IPS DF 4.7 (cell line): ENCODE measurements around the gene KCTD2.
"Not testable (repeated sequence)": the region's sequence is repeated elsewhere in the genome, so short reads cannot be mapped to it uniquely, and the experiment has no call there.

ENCODE experiments used
- DNase-seq: peaks from one replicate; pipeline ENCODE4 v3.0.0-alpha.2; 2013; ENCODE audit warnings: low spot score; ENCODE audit errors: extremely low read depth

Gene KCTD2

DNA sequence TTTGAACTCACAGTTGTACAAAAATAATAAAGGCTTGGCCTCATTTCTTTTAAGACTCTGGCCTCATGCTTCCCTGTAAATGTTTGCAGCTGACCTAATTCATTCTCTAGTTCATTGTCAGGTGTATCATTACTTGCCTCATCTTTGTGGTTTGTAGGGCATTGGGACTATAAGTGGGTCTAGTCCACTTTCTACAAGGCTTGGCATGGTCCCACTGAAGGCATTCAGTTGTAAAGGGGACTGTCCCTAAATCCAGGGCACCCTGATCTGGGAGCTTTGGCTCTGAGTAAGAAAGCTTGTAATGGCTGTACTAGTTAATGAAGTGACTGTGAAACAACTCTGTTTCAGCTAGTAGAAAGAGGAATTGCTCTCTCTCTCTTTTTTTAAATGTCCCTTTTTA lies 2.7 kb downstream of the KCTD2 start:
- no peak for DNase-seq

DNA sequence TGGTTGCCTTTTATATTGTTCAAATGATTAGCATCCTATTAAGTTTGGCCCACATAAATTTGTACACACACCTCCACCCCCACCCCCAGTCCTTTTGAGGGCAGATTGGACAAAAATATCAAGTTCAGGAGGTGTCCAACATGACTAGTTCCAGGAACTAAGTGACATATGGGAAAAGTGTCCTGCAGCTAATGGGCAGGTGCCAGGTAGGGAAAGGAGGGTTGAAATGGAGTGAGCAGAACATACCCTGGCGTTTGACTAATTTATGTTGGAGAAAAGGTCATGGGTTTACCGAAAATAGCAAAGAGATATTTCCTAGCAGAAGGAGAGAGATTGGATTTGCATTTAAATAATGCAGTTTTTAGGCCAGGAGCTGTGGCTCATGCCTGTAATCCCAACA lies 4.9 kb downstream of the KCTD2 start:
- DNase-seq, result no peak

DNA sequence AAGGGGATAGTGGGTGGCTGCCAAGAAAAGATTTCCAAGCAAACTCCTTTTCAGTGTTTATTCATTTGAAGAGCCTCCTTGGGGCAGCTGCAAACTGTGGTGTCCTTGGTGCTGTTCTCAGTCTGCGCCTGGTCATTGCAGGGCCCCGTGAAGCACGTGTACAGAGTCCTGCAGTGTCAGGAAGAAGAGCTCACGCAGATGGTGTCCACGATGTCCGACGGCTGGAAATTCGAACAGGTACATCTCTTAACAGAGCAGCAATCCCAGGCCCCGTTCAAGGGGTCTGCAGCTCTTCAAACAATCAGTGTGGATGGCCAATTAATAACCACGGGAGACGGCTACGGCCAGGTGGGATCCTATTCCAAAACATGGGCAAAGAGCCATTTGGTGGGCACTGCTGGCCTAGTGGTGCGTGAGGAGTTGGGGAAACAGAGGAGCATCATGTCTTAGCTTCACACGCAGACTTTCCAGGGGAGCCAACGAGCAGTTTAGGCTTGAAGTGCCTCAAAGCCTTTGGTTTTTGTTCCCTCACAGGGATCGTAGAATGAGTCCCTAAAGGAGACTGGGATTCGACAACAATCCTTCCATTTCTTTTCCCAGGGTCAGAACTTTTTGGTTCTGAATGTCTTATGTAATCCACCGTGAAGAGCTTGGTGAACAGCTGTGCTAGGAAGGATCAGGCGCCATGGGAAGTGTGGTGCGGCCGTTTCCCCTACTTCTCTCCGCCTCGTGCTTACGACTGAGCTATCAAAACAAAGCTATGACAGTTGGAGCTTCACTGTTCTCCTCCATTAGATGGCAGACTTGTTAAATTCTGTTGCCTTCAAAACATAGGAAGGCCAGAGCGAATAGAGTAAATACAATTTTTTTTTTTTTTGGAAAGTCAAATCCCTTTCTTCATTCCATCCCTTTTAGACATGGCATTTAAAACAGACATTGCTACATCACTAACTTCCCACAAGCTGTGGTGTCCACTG lies 12.6 kb downstream of the KCTD2 start:
- DNase-seq, result no peak

- no peak for DNase-seq
Observed at GRCh38 chr17:75060434-75061054, 13.5 kb downstream of the KCTD2 start.

DNA sequence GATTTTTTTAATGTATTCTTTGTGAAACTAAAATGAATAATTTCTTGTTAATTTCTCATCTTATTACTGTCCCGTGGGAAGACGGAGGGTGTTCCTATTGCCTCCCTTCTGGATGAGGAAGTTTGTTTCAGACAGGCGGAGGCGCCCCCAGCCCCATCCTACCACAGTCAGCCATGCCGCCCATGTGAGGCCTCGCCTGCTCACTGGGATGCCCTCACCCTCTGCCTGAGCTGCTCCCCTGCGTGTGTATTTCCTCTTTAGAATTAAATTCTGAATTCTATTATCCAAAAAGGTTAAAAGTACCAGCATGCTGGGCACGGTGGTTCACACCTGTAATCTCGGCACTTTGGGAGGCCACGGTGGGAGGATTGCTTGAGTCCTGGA lies 14.0 kb downstream of the KCTD2 start:
- no peak for DNase-seq

GRCh38 chr17:75061618-75062017 lies 14.6 kb downstream of the KCTD2 start:
- DNase-seq, result no peak

- DNase-seq, result no peak
Observed at GRCh38 chr17:75063201-75063600, 16.2 kb downstream of the KCTD2 start.

GRCh38 chr17:75063626-75064025 lies 16.6 kb downstream of the KCTD2 start:
- DNase-seq, result no peak

DNA sequence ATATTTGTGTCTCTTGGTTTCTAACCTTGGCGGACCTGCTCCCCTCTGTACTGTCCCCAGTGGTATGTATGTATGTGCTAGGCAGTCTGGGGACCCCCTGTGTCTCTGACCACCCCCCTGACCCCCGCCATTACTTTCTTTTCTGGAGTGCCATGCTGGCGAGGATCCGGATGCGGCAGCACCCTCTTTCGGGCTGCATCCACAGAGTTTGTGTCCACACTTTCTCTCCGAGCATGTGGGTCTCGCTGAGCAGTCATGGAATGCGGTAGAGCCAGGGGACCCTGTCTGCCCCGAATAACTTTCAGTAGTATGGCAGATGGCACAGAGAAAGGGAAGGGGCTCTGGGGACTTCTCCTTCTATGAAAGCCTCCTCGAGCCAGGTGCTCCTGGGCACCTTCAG lies 17.0 kb downstream of the KCTD2 start:
- no peak for DNase-seq

GRCh38 chr17:75064460-75064859 lies 17.4 kb downstream of the KCTD2 start:
- no peak for DNase-seq

DNA sequence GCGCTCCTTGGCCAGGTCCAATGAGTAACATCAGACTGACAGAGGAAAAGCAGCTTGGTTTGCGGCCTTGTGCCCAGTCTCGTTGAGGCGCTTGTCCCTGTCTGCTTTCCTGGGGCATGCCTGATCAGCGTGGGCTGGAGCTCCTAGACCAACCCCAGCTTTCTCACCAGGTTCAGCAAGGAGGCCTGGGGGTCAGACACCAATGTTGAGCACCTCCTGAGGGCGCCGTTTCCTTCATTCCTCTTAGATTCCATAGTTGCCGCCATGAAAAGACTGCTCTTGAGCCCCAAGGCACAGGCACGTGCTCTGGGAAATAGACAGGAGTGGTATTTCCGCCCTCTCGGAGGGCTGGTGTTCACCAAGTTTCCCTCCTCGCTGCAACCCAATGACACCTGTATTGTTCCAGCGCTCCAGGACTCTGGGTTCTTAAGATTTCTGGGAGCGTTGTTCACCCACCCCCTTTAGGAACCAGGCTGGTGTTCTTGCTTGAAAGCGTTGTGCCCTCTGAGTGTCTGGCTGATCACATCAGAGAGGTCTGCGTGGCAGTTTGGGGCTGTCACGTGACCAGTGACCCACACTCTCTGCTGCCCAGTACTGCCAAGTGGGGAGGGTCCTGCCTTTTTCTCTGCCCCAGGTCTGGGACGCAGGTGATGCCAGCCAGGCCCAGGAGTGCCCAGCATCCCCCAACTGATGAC lies 18.0 kb downstream of the KCTD2 start:
- DNase-seq, result no peak

DNA sequence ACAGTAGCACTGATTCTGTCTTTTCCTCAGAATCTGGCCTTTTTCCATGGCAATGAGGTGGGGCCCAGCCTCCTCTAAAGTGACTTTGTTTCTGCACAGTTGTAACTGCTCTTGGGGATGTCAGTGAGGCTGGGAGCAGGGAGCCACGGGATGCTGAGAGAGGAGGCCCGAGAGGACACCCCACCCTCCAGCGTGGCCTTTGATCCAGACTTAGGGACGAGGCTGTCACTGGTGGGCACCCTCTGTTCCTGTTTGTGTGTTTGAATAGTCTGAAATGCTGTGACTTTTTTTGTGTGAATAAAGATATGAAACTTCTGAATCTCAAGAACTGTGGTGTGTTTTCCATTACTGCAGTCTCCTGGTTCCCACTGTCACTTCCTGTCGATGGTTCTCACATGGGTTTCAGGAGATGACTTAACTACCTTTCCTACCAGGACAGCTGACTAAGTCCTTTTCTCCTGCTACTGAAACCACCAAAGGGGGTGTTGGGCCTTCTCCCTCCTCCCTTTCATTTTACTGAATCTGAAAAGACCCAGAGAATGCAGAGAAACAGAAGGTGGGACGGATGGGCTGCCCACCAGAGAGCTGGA lies 18.6 kb downstream of the KCTD2 start:
- no peak for DNase-seq

GRCh38 chr17:75067856-75068255 lies 20.8 kb downstream of the KCTD2 start:
- no peak for DNase-seq

GRCh38 chr17:75068750-75069149 lies 21.7 kb downstream of the KCTD2 start:
- DNase-seq, result no peak

DNA sequence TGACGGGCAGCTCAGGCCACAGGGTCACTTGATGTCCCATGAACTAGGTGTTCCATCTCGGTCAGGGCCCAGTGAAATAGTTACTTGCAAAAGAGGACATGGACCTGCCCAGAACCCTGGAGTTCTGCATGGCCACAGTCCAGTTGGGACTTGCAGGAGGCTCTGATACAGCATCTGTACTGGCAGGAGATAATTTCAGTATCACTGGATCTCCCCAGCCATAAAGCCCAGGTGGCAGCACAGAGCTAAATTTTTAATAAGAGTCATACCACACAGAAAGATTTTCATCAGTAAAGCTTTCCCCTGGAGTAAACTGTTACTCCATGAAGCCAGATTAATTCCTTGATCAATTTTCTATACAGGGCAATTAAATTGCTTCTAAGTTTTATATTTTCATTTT lies 22.8 kb downstream of the KCTD2 start:
- no peak for DNase-seq

DNA sequence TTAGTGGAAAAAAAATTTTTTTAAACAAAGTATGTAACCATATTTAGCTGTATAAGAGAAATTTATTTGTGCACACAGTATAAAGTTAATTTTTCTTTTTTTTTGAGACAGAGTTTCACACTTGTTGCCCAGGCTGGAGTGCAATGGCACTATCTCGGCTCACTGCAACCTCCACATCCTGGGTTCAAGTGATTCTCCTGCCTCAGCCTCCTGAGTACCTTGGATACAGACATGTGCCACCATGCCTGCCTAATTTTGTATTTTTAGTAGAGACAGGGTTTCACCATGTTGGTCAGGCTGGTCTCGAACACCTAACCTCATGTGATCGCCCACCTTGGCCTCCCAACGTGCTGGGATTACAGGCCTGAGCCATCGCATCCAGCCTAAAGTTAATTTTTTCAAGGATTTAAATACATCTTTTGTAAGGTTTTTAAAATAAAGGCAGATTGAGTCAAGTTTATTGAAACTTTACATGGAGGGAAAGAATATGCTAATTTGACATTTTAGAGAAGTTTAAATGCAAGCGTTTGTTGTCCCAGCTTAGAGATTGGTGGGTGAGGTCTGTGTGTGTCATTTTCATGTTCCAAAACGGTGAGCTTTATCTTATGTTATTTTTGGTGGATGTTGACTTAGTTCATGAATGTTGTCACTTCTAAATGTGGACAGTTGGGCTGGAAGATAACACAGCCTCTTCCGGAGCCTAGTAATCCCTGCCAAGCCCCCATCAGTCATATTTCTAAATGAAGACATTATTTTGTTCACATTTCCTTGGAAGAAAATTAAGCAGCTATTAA lies 24.6 kb downstream of the KCTD2 start:
- not testable (repeated sequence) for DNase-seq

DNA sequence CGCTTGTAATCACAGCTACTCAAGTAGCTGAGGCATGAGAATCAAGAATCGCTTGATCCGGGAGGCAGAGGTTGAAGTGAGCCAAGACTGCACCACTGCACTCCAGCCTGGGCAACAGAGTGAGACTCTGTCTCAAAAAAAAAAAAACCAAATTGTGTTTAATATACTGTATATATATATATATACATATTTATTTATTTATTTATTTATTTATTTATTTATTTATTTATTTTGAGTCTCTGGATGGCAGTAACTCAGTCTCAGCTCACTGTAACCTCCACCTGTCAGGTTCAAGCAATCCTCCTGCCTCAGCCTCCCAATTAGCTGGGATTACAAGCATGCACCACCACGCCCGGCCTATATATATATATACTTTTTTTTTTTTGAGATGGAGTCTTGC lies 25.9 kb downstream of the KCTD2 start:
- DNase-seq, result not testable (repeated sequence)

- DNase-seq, result no peak
Observed at GRCh38 chr17:75073618-75074047, 26.6 kb downstream of the KCTD2 start.

DNA sequence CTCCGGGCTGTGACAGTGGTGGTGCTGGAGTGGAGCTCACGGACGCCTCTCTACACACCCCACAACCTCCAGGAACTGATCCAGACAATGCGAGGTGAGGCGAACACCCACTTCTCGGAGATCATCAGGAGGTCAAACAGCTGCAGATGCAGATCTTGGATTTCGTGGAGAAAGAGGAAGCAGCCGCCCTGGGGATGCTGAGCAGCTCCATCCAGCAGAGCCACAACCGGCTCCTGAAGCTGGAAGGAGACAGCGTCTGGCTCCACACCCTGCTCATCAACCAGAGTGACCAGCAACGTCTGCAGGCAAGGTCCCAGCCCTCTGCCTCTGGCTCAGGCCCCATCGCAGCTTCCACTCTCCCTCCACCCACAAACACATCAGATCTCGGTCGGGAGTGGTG lies 27.5 kb downstream of the KCTD2 start:
- no peak for DNase-seq

DNA sequence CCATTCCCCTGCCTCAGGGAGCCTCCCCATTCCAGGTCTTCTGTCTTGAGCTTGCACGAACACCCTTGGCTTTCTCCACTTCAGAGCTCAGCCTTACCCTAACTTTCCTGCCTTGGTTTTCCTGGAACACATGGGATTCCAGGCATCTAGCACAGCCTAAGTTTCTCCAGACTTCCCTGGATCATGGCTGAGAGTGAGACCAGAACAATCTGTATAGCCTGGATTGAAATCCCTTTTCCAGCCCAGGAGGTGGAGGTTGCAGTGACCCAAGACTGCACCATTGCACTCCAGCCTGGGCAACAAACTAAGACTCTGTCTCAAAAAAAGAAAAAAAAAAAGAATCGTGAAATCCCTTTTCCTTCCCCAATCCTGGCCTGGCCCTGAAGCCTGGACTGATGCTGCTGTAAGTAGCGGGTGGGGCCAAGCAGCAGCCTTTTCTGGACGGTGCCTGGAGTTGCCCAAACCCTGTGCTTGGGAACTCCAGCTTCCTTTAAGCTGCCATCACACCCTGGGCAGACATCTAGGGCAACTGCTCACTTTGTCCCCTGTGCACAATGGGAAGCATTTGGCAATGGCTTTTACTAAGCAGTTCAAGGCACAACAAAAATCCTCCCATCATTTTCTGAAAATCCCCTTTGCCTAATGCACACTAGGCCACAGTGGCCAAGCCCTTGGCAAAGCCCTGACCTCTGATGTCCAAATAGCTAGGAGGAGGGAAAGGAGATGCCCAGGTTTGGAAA lies 28.7 kb downstream of the KCTD2 start:
- DNase-seq, result no peak
